GM12878 (cell line): Measurements from ENCODE around the gene WNT16. TPM values are rescaled to one million over a fixed set of nuclear protein-coding genes. Genes with fewer than 3 reads are reported as not detected.
A peak's percentile ranks its signal among the peaks of the same experiment; 100 is the strongest.

Experiments
- ATAC-seq: fragments of 200-7000 bp; cut with Tn5 transposase; 3 replicates; pipeline ENCODE4 v1.9.1; 2020; ENCODE audit warnings: mild to moderate bottlenecking, moderate library complexity
- BruUV-seq: library from RNA; stranded (reverse); fragments of 400-500 nt; replicated peaks from 2 replicates; lab custom pipeline; 2021; lab: Mats Ljungman, UMichigan
- CTCF ChIA-PET: fragments of 300-600 bp; sonication (Branson Sonifier 250); formaldehyde crosslinking; extraction: SDS; loops from one replicate; lab custom pipeline; 2021; ENCODE audit warnings: inconsistent platforms; lab: Yijun Ruan, JAX
- POLR2A ChIA-PET: fragments of 350-600 bp; formaldehyde crosslinking; extraction: SDS; loops from one replicate; lab custom pipeline; 2021; ENCODE audit warnings: inconsistent platforms; lab: Charles Lee
- RAD21 ChIA-PET: fragments of 300-600 bp; sonication (Branson Sonifier 250); formaldehyde crosslinking; loops from one replicate; lab custom pipeline; 2023; ENCODE audit warnings: antibody characterized with exemption; ENCODE audit not compliant: unreplicated experiment; lab: Charles Lee
- SMC1A ChIA-PET: fragments of 300-600 bp; sonication (Branson Sonifier 250); formaldehyde crosslinking; loops from one replicate; lab custom pipeline; 2023; ENCODE audit not compliant: unreplicated experiment, uncharacterized antibody; lab: Charles Lee
- DNase-seq: peaks from one replicate; pipeline ENCODE4 v3.0.0-alpha.2; 2011; ENCODE audit warnings: low read depth, low spot score
- FAIRE-seq: peaks from 3 replicates; lab custom pipeline; 2011; peaks lifted over from hg19 to GRCh38; lab: Jason Lieb, UNC
- H2AFZ ChIP-seq: 2 replicates; pipeline ENCODE4 v1.6.0; 2011; ENCODE audit warnings: low read depth, low read length, control low read depth; ENCODE audit not compliant: control insufficient read depth
- H3K27ac ChIP-seq: 2 replicates; pipeline ENCODE4 v1.5.1; 2011; ENCODE audit warnings: control low read depth; ENCODE audit not compliant: control insufficient read depth, insufficient read depth
- H3K27me3 ChIP-seq, 2 experiments: replicated peaks in 1 of 2; 2 replicates each; pipeline versions ENCODE4 v1.6.0 to v1.6.1; 2011; ENCODE audit warnings: low read length in 1 of 2; ENCODE audit not compliant: control insufficient read depth in 2 of 2, insufficient read depth in 2 of 2
- H3K36me3 ChIP-seq, 2 experiments: 2 replicates each; pipeline ENCODE4 v1.5.1; 2011; ENCODE audit warnings: low read length in 1 of 2; ENCODE audit not compliant: control insufficient read depth in 2 of 2, insufficient read depth in 2 of 2
- H3K4me1 ChIP-seq: 2 replicates; pipeline ENCODE4 v1.6.1; 2011; ENCODE audit warnings: mild to moderate bottlenecking, low read length, moderate library complexity, mixed read lengths; ENCODE audit not compliant: control insufficient read depth, insufficient read depth
- H3K4me2 ChIP-seq: 2 replicates; pipeline ENCODE4 v1.6.0; 2011; ENCODE audit warnings: control low read depth; ENCODE audit not compliant: control insufficient read depth, insufficient read depth
- H3K4me3 ChIP-seq: fragments of 200-600 bp; sonication (generic); 2 replicates; pipeline ENCODE4 v1.5.1; 2016
- H3K79me2 ChIP-seq: 2 replicates; pipeline ENCODE4 v1.6.0; 2011; ENCODE audit warnings: low read length; ENCODE audit not compliant: control insufficient read depth, insufficient read depth
- H3K9ac ChIP-seq: 2 replicates; pipeline ENCODE4 v1.8.0; 2011; ENCODE audit warnings: low read length, control low read depth, mixed read lengths; ENCODE audit not compliant: control insufficient read depth, insufficient read depth
- H3K9me3 ChIP-seq: replicated peaks from 3 replicates; pipeline ENCODE4 v1.5.1; 2011; ENCODE audit warnings: mild to moderate bottlenecking, low read length; ENCODE audit not compliant: control insufficient read depth, insufficient read depth
- H4K20me1 ChIP-seq: 2 replicates; pipeline ENCODE4 v1.6.0; 2011; ENCODE audit not compliant: control insufficient read depth, insufficient read depth
- ATF3 ChIP-seq: IDR thresholded peaks from 2 replicates; pipeline ENCODE4 v1.6.1; 2011; ENCODE audit warnings: low read depth, mild to moderate bottlenecking, low read length, moderate library complexity, borderline replicate concordance; ENCODE audit errors: extremely low read depth
- BMI1 ChIP-seq: fragments of 450-650 bp; IDR thresholded peaks from 2 replicates; pipeline ENCODE4 v1.6.1; 2016; ENCODE audit warnings: mild to moderate bottlenecking, moderate library complexity, borderline replicate concordance
- CEBPB ChIP-seq, 2 experiments: fragments of 150-350 bp in 1 of 2; IDR thresholded peaks; 2 replicates each; pipeline ENCODE4 v1.6.1; 2012 to 2014; ENCODE audit warnings: low read depth in 2 of 2, low read length in 2 of 2, borderline replicate concordance in 1 of 2, inconsistent platforms in 1 of 2
- EGR1 ChIP-seq, 2 experiments: IDR thresholded peaks; 1 replicate in 1 of 2; 2 replicates in 1 of 2; pipeline ENCODE4 v1.6.1; 2011 to 2012; ENCODE audit warnings: low read depth in 2 of 2, low read length in 2 of 2, borderline replicate concordance in 1 of 2, mild to moderate bottlenecking in 1 of 2, moderate library complexity in 1 of 2
- RBBP5 ChIP-seq: fragments of 200-600 bp; sonication (generic); conservative IDR thresholded peaks from 2 replicates; pipeline ENCODE4 v1.6.1; 2016
- RCOR1 ChIP-seq: conservative IDR thresholded peaks from 2 replicates; pipeline ENCODE4 v1.6.1; 2012; ENCODE audit warnings: low read depth, low read length, improper control_type of control experiment
- WRNIP1 ChIP-seq: IDR thresholded peaks from 2 replicates; pipeline ENCODE4 v1.6.1; 2011; ENCODE audit warnings: low read depth, low read length, improper control_type of control experiment, borderline replicate concordance
- WGBS: methylation state at CpG from one replicate; pipeline ENCODE4 v1.1.6; 2016; ENCODE audit warnings: low lambda C conversion rate; ENCODE audit not compliant: insufficient replicate concordance, insufficient coverage; ENCODE audit errors: missing lambda C conversion rate; 5-methylcytosine and 5-hydroxymethylcytosine counted together
- in situ Hi-C: fragments of 300-500 bp; cut with MboI; formaldehyde crosslinking; loops from 9 replicates; pipeline ENCODE4 v1.14.3; 2018; ENCODE audit warnings: mixed read lengths
- intact Hi-C: fragments of 100-400 bp; cut with micrococcal nuclease; formaldehyde crosslinking; loops from one replicate; pipeline ENCODE4 v1.14.2; 2022; ENCODE audit not compliant: unreplicated experiment
- polyA plus RNA-seq, 11 experiments: library from polyadenylated mRNA; depleted of rRNA in 4 of 11; unstranded in 6 of 11; stranded (reverse) in 5 of 11; fragments of >200 nt; fragmentation: Nextera tagmentation in 4 of 11; fragmentation: Illumina TruSeq in 1 of 11; extraction: Ambion mirVana in 4 of 11; extraction: Trizol in 1 of 11; gene quantifications; 1 replicate in 1 of 11; 2 replicates in 10 of 11; pipeline versions ENCODE4 v1.2.1 to v1.2.3, GENCODE V29; 2011 to 2016; ENCODE audit warnings: inconsistent platforms in 2 of 11, missing spikeins in 2 of 11, low read depth in 1 of 11
- total RNA-seq, 4 experiments: library from RNA; depleted of rRNA in 3 of 4; stranded (reverse); fragments of >200 nt in 3 of 4; fragmentation: Illumina TruSeq in 1 of 4; extraction: Trizol in 1 of 4; gene quantifications; 2 replicates each; pipeline versions ENCODE4 v1.2.1 to v1.2.3, GENCODE V29; 2013 to 2021
- TF ChIP-seq, protein P1 (sequence below): IDR thresholded peaks from 2 replicates; pipeline ENCODE4 v1.6.1; 2012; ENCODE audit warnings: low read depth, low read length, improper control_type of control experiment
- TF ChIP-seq, protein P2 (sequence below): IDR thresholded peaks from 2 replicates; pipeline ENCODE4 v1.6.1; 2012; ENCODE audit warnings: mild to moderate bottlenecking, low read depth, low read length
- TF ChIP-seq, protein P3 (sequence below): fragments of 450-650 bp; IDR thresholded peaks from 2 replicates; pipeline ENCODE4 v1.6.1; 2016; ENCODE audit warnings: mild to moderate bottlenecking
- TF ChIP-seq, protein P4 (sequence below): IDR thresholded peaks from 2 replicates; pipeline ENCODE4 v1.6.1; 2012; ENCODE audit warnings: low read depth, low read length, improper control_type of control experiment

WNT16 gene
- total and polyA plus RNA-seq, 10 of the 15 experiments (the other 5 are each of a cell fraction or from before 2014, with no cell fraction given): 0.05 to 0.11 (median 0.06) TPM; not detected in 5

GRCh38 chr7:121282129-121282528 is 46.7 kb upstream of the WNT16 start:
- no peak overlapping the region for H2AFZ ChIP-seq
- peak; percentile 41 for FAIRE-seq
- 54% methylated on average over 3 of the region's 3 CpGs for WGBS
- TF ChIP-seq CEBPB (IDR thresholded peaks at IDR 0.05; ENCODE audit: borderline replicate concordance in 1 of 2, low read depth in 2 of 2, low read length in 2 of 2) (no peak), WRNIP1 (no peak), RBBP5 (no peak), EGR1 (IDR thresholded peaks at IDR 0.05; ENCODE audit: borderline replicate concordance in 1 of 2, low read depth in 2 of 2, low read length in 2 of 2) (no peak), ATF3 (no peak), BMI1 (no peak), RCOR1 (no peak)
- TF ChIP-seq, protein P1, sequence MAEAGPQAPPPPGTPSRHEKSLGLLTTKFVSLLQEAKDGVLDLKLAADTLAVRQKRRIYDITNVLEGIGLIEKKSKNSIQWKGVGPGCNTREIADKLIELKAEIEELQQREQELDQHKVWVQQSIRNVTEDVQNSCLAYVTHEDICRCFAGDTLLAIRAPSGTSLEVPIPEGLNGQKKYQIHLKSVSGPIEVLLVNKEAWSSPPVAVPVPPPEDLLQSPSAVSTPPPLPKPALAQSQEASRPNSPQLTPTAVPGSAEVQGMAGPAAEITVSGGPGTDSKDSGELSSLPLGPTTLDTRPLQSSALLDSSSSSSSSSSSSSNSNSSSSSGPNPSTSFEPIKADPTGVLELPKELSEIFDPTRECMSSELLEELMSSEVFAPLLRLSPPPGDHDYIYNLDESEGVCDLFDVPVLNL: no peak
- TF ChIP-seq, protein P2, sequence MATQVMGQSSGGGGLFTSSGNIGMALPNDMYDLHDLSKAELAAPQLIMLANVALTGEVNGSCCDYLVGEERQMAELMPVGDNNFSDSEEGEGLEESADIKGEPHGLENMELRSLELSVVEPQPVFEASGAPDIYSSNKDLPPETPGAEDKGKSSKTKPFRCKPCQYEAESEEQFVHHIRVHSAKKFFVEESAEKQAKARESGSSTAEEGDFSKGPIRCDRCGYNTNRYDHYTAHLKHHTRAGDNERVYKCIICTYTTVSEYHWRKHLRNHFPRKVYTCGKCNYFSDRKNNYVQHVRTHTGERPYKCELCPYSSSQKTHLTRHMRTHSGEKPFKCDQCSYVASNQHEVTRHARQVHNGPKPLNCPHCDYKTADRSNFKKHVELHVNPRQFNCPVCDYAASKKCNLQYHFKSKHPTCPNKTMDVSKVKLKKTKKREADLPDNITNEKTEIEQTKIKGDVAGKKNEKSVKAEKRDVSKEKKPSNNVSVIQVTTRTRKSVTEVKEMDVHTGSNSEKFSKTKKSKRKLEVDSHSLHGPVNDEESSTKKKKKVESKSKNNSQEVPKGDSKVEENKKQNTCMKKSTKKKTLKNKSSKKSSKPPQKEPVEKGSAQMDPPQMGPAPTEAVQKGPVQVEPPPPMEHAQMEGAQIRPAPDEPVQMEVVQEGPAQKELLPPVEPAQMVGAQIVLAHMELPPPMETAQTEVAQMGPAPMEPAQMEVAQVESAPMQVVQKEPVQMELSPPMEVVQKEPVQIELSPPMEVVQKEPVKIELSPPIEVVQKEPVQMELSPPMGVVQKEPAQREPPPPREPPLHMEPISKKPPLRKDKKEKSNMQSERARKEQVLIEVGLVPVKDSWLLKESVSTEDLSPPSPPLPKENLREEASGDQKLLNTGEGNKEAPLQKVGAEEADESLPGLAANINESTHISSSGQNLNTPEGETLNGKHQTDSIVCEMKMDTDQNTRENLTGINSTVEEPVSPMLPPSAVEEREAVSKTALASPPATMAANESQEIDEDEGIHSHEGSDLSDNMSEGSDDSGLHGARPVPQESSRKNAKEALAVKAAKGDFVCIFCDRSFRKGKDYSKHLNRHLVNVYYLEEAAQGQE: no peak
- TF ChIP-seq, protein P3, sequence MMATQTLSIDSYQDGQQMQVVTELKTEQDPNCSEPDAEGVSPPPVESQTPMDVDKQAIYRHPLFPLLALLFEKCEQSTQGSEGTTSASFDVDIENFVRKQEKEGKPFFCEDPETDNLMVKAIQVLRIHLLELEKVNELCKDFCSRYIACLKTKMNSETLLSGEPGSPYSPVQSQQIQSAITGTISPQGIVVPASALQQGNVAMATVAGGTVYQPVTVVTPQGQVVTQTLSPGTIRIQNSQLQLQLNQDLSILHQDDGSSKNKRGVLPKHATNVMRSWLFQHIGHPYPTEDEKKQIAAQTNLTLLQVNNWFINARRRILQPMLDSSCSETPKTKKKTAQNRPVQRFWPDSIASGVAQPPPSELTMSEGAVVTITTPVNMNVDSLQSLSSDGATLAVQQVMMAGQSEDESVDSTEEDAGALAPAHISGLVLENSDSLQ: no peak
- TF ChIP-seq, protein P4, sequence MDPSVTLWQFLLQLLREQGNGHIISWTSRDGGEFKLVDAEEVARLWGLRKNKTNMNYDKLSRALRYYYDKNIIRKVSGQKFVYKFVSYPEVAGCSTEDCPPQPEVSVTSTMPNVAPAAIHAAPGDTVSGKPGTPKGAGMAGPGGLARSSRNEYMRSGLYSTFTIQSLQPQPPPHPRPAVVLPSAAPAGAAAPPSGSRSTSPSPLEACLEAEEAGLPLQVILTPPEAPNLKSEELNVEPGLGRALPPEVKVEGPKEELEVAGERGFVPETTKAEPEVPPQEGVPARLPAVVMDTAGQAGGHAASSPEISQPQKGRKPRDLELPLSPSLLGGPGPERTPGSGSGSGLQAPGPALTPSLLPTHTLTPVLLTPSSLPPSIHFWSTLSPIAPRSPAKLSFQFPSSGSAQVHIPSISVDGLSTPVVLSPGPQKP: no peak

More at GRCh38 chr7:121282129-121282528, 46.7 kb upstream of the WNT16 start:
- ChIA-PET CTCF (interaction anchor here (1.0 to 1.5 kb wide), 4 partner anchors 13 to 85 kb away, joined by 3 to 7 read pairs (median 4); no protein-coding TSS in a partner anchor), POLR2A (no interaction called here), RAD21 (no interaction called here), SMC1A (interaction anchor here (1.5 to 1.9 kb wide), 3 partner anchors 13 to 86 kb away, joined by 3 to 6 read pairs (median 5); no protein-coding TSS in a partner anchor)
- BruUV-seq: no TSS peak
- intact Hi-C loops (no loop called here), in situ Hi-C loops (no loop called here)
- H3K79me2 ChIP-seq: no peaks in the 10 kb centered on the region
- no peaks in the 10 kb centered on the region for H3K27me3 ChIP-seq
- DNase-seq: no peak
- H3K9ac ChIP-seq: no peak overlapping the region
- no peak for ATAC-seq
- H4K20me1 ChIP-seq: no peaks in the 10 kb centered on the region
- H3K4me1 ChIP-seq: peaks cover 13% of the 10 kb centered on the region
- no peak overlapping the region for H3K27ac ChIP-seq
- no peak overlapping the region for H3K4me3 ChIP-seq
- no peaks in the 10 kb centered on the region for H3K36me3 ChIP-seq
- no peak overlapping the region for H3K4me2 ChIP-seq
- H3K9me3 ChIP-seq: peaks cover 11% of the 10 kb centered on the region; the same call in 2 of the 3 replicates
